Skeletal muscle satellite cell (primary cell): ENCODE results near the gene ADAMTS7. TPM values are rescaled to one million over a fixed set of nuclear protein-coding genes. Genes with fewer than 3 reads are reported as not detected.
A peak's percentile ranks its signal among the peaks of the same experiment; 100 is the strongest.
"Not testable (repeated sequence)": the region's sequence is repeated elsewhere in the genome, so short reads cannot be mapped to it uniquely, and the experiment has no call there.

Source experiments
- H3K27me3 ChIP-seq: 2 replicates; pipeline ENCODE4 v1.7.0; 2013; ENCODE audit warnings: low read length; ENCODE audit not compliant: control insufficient read depth, insufficient read depth
- H3K36me3 ChIP-seq: 2 replicates; pipeline ENCODE4 v1.7.0; 2013; ENCODE audit warnings: mild to moderate bottlenecking, control low read depth, low read length; ENCODE audit not compliant: insufficient read depth
- H3K4me1 ChIP-seq: 2 replicates; pipeline ENCODE4 v1.7.0; 2013; ENCODE audit warnings: low read length; ENCODE audit not compliant: control insufficient read depth, insufficient read depth
- H3K4me2 ChIP-seq: 2 replicates; pipeline ENCODE4 v1.7.0; 2013; ENCODE audit warnings: mild to moderate bottlenecking, low read length
- H3K4me3 ChIP-seq: 2 replicates; pipeline ENCODE4 v1.7.0; 2013; ENCODE audit warnings: low read length
- H3K9ac ChIP-seq: 2 replicates; pipeline ENCODE4 v1.7.0; 2013; ENCODE audit warnings: mild to moderate bottlenecking, low read depth, low read length, moderate library complexity
- H3K9me3 ChIP-seq: replicated peaks from 2 replicates; pipeline ENCODE4 v1.7.0; 2013; ENCODE audit warnings: mild to moderate bottlenecking, control low read depth, low read length
- total RNA-seq: library from RNA; depleted of rRNA; stranded (reverse); fragments of >200 nt; gene quantifications from 2 replicates; pipeline ENCODE4 v1.2.3, GENCODE V29; 2012; rRNA removed

The ADAMTS7 gene
- 15.7 and 16.6 TPM in 2 replicates for total RNA-seq

GRCh38 chr15:78811124-78811824, at the start of gene ADAMTS7:
TSS of gene ADAMTS7 (minus strand) at chr15:78811464. CDS start at chr15:78811220, 244 bp downstream.
- peak within 1 kb of the TSS; percentile 87 for H3K9ac ChIP-seq

GRCh38 chr15:78859971-78860719, 48.9 kb upstream of the ADAMTS7 start:
- H3K36me3 ChIP-seq, result no peaks in the 10 kb centered on the region
- H3K4me2 ChIP-seq, result peak overlapping the region; percentile 95
- no peaks in the 10 kb centered on the region for H3K9me3 ChIP-seq
- H3K9ac ChIP-seq, result peak overlapping the region; percentile 88
- H3K27me3 ChIP-seq, result no peaks in the 10 kb centered on the region
- peaks cover 6% of the 10 kb centered on the region for H3K4me1 ChIP-seq
- peak overlapping the region; percentile 79 for H3K4me3 ChIP-seq

More at GRCh38 chr15:78811124-78811824, at the start of gene ADAMTS7:
- H3K9me3 ChIP-seq, result no peaks in the 10 kb centered on the region
- H3K27me3 ChIP-seq, result no peaks in the 10 kb centered on the region
- peak within 1 kb of the TSS; percentile 91 for H3K4me2 ChIP-seq
- H3K36me3 ChIP-seq, result no peaks in the 10 kb centered on the region
- peaks cover 15% of the 10 kb centered on the region for H3K4me1 ChIP-seq
- H3K4me3 ChIP-seq, result peak within 1 kb of the TSS; percentile 96

GRCh38 chr15:78855746-78856145, 44.5 kb upstream of the ADAMTS7 start:
- Histone ChIP-seq H3K4me2 (no peak overlapping the region), H3K9ac (no peak overlapping the region), H3K4me3 (no peak overlapping the region), H3K27me3 (no peaks in the 10 kb centered on the region), H3K36me3 (no peaks in the 10 kb centered on the region), H3K9me3 (no peaks in the 10 kb centered on the region), H3K4me1 (peaks cover 6% of the 10 kb centered on the region)

- H3K4me3 ChIP-seq, result no peak overlapping the region
- H3K36me3 ChIP-seq, result no peaks in the 10 kb centered on the region
- H3K9ac ChIP-seq, result no peak overlapping the region
- no peaks in the 10 kb centered on the region for H3K9me3 ChIP-seq
- no peak overlapping the region for H3K4me2 ChIP-seq
- H3K27me3 ChIP-seq, result no peaks in the 10 kb centered on the region
- peaks cover 6% of the 10 kb centered on the region for H3K4me1 ChIP-seq
These were observed 43.6 kb upstream of the ADAMTS7 start for GRCh38 chr15:78854833-78855372.

GRCh38 chr15:78853500-78853899, 42.2 kb upstream of the ADAMTS7 start:
- H3K9me3 ChIP-seq, result no peaks in the 10 kb centered on the region
- H3K4me3 ChIP-seq, result no peak overlapping the region
- H3K27me3 ChIP-seq, result no peaks in the 10 kb centered on the region
- no peaks in the 10 kb centered on the region for H3K36me3 ChIP-seq
- H3K9ac ChIP-seq, result no peak overlapping the region
- no peak overlapping the region for H3K4me2 ChIP-seq
- H3K4me1 ChIP-seq, result no peaks in the 10 kb centered on the region

- no peaks in the 10 kb centered on the region for H3K9me3 ChIP-seq
- no peaks in the 10 kb centered on the region for H3K4me1 ChIP-seq
- H3K4me3 ChIP-seq, result no peak overlapping the region
- H3K9ac ChIP-seq, result no peak overlapping the region
- no peaks in the 10 kb centered on the region for H3K36me3 ChIP-seq
- no peaks in the 10 kb centered on the region for H3K27me3 ChIP-seq
- no peak overlapping the region for H3K4me2 ChIP-seq
These were observed 39.9 kb upstream of the ADAMTS7 start for GRCh38 chr15:78850941-78851755.

- Histone ChIP-seq H3K9me3 (no peaks in the 10 kb centered on the region), H3K27me3 (no peaks in the 10 kb centered on the region), H3K36me3 (no peaks in the 10 kb centered on the region), H3K4me2 (no peak overlapping the region), H3K4me1 (no peaks in the 10 kb centered on the region), H3K4me3 (no peak overlapping the region), H3K9ac (no peak overlapping the region)
These were observed 39.1 kb upstream of the ADAMTS7 start for GRCh38 chr15:78850352-78850751.

- not testable (repeated sequence) for H3K4me1 ChIP-seq, H3K36me3 ChIP-seq, H3K9ac ChIP-seq, H3K4me2 ChIP-seq, H3K9me3 ChIP-seq, H3K27me3 ChIP-seq, H3K4me3 ChIP-seq
These were observed 36.2 kb upstream of the ADAMTS7 start for GRCh38 chr15:78847387-78847906.

GRCh38 chr15:78846906-78847305, 35.6 kb upstream of the ADAMTS7 start:
- H3K4me2 ChIP-seq, H3K27me3 ChIP-seq, H3K9me3 ChIP-seq, H3K36me3 ChIP-seq, H3K4me1 ChIP-seq, H3K4me3 ChIP-seq, H3K9ac ChIP-seq: not testable (repeated sequence)

- H3K36me3 ChIP-seq, result no peaks in the 10 kb centered on the region
These were observed 31.3 kb upstream of the ADAMTS7 start for GRCh38 chr15:78842519-78842918.

GRCh38 chr15:78841891-78842290, 30.6 kb upstream of the ADAMTS7 start:
- Histone ChIP-seq H3K36me3 (no peaks in the 10 kb centered on the region), H3K4me3 (no peak overlapping the region), H3K9ac (no peak overlapping the region), H3K27me3 (no peaks in the 10 kb centered on the region), H3K4me1 (peaks cover 9% of the 10 kb centered on the region), H3K4me2 (no peak overlapping the region), H3K9me3 (no peaks in the 10 kb centered on the region)

More at GRCh38 chr15:78842519-78842918, 31.3 kb upstream of the ADAMTS7 start:
- no peak overlapping the region for H3K4me3 ChIP-seq
- no peak overlapping the region for H3K9ac ChIP-seq
- H3K27me3 ChIP-seq, result no peaks in the 10 kb centered on the region
- no peaks in the 10 kb centered on the region for H3K9me3 ChIP-seq
- H3K4me1 ChIP-seq, result peaks cover 9% of the 10 kb centered on the region
- no peak overlapping the region for H3K4me2 ChIP-seq
